HL-60 (cell line): ENCODE results near the gene CYP27A1.

Experiments
- GABPA ChIP-seq: IDR thresholded peaks from 2 replicates; pipeline ENCODE4 v1.6.1; 2012; ENCODE audit warnings: low read depth
- TF ChIP-seq, protein P1 (sequence below): IDR thresholded peaks from one replicate; pipeline ENCODE4 v1.5.1; 2011; ENCODE audit warnings: low read length, control low read depth, inconsistent platforms; ENCODE audit not compliant: insufficient read depth

DNA sequence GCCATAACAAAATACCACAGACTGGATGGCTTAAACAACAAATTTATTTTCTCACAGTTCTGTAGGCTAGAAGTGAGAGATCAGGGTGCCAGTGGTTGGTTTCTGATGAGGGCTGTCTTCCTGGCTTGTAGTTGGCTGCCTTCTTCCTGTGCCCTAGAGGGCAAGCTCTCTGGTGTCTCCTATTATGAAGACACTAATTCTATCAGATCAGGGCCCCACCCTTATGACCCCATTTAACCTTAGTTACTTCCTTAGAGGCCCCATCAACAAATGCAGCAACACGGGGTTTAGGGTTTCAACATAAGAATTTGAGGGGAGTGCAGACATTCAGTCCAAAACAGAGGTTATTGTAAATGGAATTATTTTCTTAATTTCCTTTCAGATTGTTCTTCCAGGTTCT is 22.9 kb downstream of the CYP27A1 start:
- TF ChIP-seq, protein P1, sequence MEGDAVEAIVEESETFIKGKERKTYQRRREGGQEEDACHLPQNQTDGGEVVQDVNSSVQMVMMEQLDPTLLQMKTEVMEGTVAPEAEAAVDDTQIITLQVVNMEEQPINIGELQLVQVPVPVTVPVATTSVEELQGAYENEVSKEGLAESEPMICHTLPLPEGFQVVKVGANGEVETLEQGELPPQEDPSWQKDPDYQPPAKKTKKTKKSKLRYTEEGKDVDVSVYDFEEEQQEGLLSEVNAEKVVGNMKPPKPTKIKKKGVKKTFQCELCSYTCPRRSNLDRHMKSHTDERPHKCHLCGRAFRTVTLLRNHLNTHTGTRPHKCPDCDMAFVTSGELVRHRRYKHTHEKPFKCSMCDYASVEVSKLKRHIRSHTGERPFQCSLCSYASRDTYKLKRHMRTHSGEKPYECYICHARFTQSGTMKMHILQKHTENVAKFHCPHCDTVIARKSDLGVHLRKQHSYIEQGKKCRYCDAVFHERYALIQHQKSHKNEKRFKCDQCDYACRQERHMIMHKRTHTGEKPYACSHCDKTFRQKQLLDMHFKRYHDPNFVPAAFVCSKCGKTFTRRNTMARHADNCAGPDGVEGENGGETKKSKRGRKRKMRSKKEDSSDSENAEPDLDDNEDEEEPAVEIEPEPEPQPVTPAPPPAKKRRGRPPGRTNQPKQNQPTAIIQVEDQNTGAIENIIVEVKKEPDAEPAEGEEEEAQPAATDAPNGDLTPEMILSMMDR, result no peak
- no peak for TF ChIP-seq GABPA
